ENCODE data around the gene NCK2. TPM values are rescaled to one million over a fixed set of nuclear protein-coding genes. Genes with fewer than 3 reads are reported as not detected.

NCK2 gene
- total and polyA plus RNA-seq, 2 of the 13 experiments (the other 11 are each of a cell fraction or from before 2014, with no cell fraction given) = 14.8 to 23.5 TPM

DNA sequence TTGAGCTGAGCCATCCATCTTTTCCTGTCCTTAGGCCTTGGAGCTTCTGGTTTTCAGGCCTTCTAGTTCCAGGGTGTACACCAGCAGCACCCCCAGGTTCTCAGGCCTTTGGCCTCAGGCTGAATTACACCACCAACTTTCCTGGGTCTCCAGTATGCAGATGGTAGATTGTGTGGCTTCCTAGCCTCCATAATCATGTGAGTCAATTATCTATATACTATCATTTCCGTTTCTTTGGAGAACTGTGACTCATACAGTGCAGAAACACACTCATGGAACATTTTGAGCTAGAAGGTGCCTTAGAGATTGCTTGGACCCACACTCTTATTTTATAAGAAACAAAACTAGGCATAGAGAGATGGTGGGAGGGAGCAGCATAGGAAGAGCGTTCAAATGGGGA lies 167.4 kb downstream of the NCK2 start:
- Histone ChIP-seq H3K9me3 (ENCODE audit: low read length) (no peaks in the 10 kb centered on the region), H2AFZ (ENCODE audit: low read length) (no peak overlapping the region), H3K36me3 (replicated peaks in 1 of 2; ENCODE audit: control insufficient read depth in 1 of 2, insufficient read depth in 2 of 2, low read length in 2 of 2) (no peaks in the 10 kb centered on the region), H3K27ac (ENCODE audit: extremely low read length, insufficient read depth, low read length) (no peak overlapping the region), H3K27me3 (ENCODE audit: control insufficient read depth in 1 of 2, insufficient read depth in 2 of 2, low read length in 2 of 2) (no peaks in the 10 kb centered on the region), H3K9ac (ENCODE audit: insufficient read depth, low read depth, low read length) (no peak overlapping the region), H3K4me3 (replicated peaks in 1 of 3; ENCODE audit: insufficient read depth in 1 of 3, low read depth in 2 of 3, low read length in 3 of 3) (no peak overlapping the region), H3K4me1 (ENCODE audit: insufficient read depth, low read length) (peaks cover 54% of the 10 kb centered on the region), H3K4me2 (ENCODE audit: low read depth, low read length) (no peak overlapping the region), H4K20me1 (ENCODE audit: insufficient read depth, low read length) (no peaks in the 10 kb centered on the region), H3K79me2 (ENCODE audit: insufficient read depth, low read length) (no peaks in the 10 kb centered on the region)
- no TSS peak for BruUV-seq (replicated peaks)
- FAIRE-seq (no peak), ATAC-seq (no peak), DNase-seq (ENCODE audit: low spot score) (no peak)
- 78% methylated on average over 2 of the region's 2 CpGs for WGBS (ENCODE audit: low lambda C conversion rate)
- POLR2A ChIA-PET = no interaction called here
- in situ Hi-C loops (cut with HindIII; ENCODE audit: extremely low pct_ligation_motif_present, low pct_unique_long_range_greater_than_20kb) (no loop called here), intact Hi-C loops (cut with micrococcal nuclease; ENCODE audit: unreplicated experiment) (no loop called here)
- CTCF ChIA-PET (ENCODE audit: low intra/inter-chr PET ratio, low total read pairs) = no interaction called here
- TF ChIP-seq, protein P1, sequence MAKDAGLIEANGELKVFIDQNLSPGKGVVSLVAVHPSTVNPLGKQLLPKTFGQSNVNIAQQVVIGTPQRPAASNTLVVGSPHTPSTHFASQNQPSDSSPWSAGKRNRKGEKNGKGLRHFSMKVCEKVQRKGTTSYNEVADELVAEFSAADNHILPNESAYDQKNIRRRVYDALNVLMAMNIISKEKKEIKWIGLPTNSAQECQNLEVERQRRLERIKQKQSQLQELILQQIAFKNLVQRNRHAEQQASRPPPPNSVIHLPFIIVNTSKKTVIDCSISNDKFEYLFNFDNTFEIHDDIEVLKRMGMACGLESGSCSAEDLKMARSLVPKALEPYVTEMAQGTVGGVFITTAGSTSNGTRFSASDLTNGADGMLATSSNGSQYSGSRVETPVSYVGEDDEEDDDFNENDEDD (CRISPR knock-in tag; IDR thresholded peaks at IDR 0.05; ENCODE audit: borderline replicate concordance) = no peak
- no peak for TF ChIP-seq THAP11 (CRISPR knock-in tag; IDR thresholded peaks at IDR 0.05)
- TF ChIP-seq, protein P2, sequence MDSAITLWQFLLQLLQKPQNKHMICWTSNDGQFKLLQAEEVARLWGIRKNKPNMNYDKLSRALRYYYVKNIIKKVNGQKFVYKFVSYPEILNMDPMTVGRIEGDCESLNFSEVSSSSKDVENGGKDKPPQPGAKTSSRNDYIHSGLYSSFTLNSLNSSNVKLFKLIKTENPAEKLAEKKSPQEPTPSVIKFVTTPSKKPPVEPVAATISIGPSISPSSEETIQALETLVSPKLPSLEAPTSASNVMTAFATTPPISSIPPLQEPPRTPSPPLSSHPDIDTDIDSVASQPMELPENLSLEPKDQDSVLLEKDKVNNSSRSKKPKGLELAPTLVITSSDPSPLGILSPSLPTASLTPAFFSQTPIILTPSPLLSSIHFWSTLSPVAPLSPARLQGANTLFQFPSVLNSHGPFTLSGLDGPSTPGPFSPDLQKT (CRISPR knock-in tag; IDR thresholded peaks at IDR 0.05; ENCODE audit: borderline replicate concordance) = no peak
- no peak for TF ChIP-seq SRY (CRISPR knock-in tag; IDR thresholded peaks at IDR 0.05)
- no peak for TF ChIP-seq NFYC (CRISPR knock-in tag; IDR thresholded peaks at IDR 0.05)
- TF ChIP-seq REL (CRISPR knock-in tag; conservative IDR thresholded peaks at IDR 0.05) = no peak
- no peak for TF ChIP-seq ZNF10 (CRISPR knock-in tag; IDR thresholded peaks at IDR 0.05; ENCODE audit: borderline replicate concordance, low read depth)
- no peak for TF ChIP-seq ZBTB20 (CRISPR knock-in tag; IDR thresholded peaks at IDR 0.05; ENCODE audit: borderline replicate concordance, low read depth)
- no peak for TF ChIP-seq ZNF816 (CRISPR knock-in tag; IDR thresholded peaks at IDR 0.05; ENCODE audit: borderline replicate concordance)
- TF ChIP-seq ZBTB21 (CRISPR knock-in tag; IDR thresholded peaks at IDR 0.05) = no peak
- no peak for TF ChIP-seq RNF219 (CRISPR knock-in tag; IDR thresholded peaks at IDR 0.05)
- TF ChIP-seq, protein P3, sequence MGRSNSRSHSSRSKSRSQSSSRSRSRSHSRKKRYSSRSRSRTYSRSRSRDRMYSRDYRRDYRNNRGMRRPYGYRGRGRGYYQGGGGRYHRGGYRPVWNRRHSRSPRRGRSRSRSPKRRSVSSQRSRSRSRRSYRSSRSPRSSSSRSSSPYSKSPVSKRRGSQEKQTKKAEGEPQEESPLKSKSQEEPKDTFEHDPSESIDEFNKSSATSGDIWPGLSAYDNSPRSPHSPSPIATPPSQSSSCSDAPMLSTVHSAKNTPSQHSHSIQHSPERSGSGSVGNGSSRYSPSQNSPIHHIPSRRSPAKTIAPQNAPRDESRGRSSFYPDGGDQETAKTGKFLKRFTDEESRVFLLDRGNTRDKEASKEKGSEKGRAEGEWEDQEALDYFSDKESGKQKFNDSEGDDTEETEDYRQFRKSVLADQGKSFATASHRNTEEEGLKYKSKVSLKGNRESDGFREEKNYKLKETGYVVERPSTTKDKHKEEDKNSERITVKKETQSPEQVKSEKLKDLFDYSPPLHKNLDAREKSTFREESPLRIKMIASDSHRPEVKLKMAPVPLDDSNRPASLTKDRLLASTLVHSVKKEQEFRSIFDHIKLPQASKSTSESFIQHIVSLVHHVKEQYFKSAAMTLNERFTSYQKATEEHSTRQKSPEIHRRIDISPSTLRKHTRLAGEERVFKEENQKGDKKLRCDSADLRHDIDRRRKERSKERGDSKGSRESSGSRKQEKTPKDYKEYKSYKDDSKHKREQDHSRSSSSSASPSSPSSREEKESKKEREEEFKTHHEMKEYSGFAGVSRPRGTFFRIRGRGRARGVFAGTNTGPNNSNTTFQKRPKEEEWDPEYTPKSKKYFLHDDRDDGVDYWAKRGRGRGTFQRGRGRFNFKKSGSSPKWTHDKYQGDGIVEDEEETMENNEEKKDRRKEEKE (IDR thresholded peaks at IDR 0.05) = no peak
- TF ChIP-seq MAF1 (CRISPR knock-in tag; IDR thresholded peaks at IDR 0.05; ENCODE audit: borderline replicate concordance) = no peak

Data from HepG2 (cell line).